GM19240 (cell line): ENCODE measurements around the gene STXBP6.

Experiments
- DNase-seq: peaks from one replicate; pipeline ENCODE4 v3.0.0; 2011; ENCODE audit warnings: low spot score; ENCODE audit not compliant: insufficient read length

The STXBP6 gene

GRCh38 chr14:24915958-24916595 is 133.9 kb downstream of the STXBP6 start:
- no peak for DNase-seq

GRCh38 chr14:24915403-24915921 is 134.5 kb downstream of the STXBP6 start:
- no peak for DNase-seq

GRCh38 chr14:24913746-24914145 is 136.2 kb downstream of the STXBP6 start:
- DNase-seq, result no peak

GRCh38 chr14:24913021-24913420 is 136.9 kb downstream of the STXBP6 start:
- DNase-seq, result no peak

- DNase-seq, result no peak
Observed at GRCh38 chr14:24911324-24912109, 138.4 kb downstream of the STXBP6 start.

- DNase-seq, result no peak
Observed at GRCh38 chr14:24910408-24910986, 139.4 kb downstream of the STXBP6 start.

GRCh38 chr14:24909523-24910302 is 140.2 kb downstream of the STXBP6 start:
- DNase-seq, result no peak

- DNase-seq, result no peak
Observed at GRCh38 chr14:24908592-24909236, 141.2 kb downstream of the STXBP6 start.

- DNase-seq, result no peak
Observed at GRCh38 chr14:24904533-24904932, 145.4 kb downstream of the STXBP6 start.

GRCh38 chr14:24903337-24903736 is 146.6 kb downstream of the STXBP6 start:
- DNase-seq, result no peak

GRCh38 chr14:24900269-24901100 is 149.5 kb downstream of the STXBP6 start:
- no peak for DNase-seq

GRCh38 chr14:24897793-24898192 is 152.2 kb downstream of the STXBP6 start:
- DNase-seq, result no peak

GRCh38 chr14:24895622-24896021 is 154.3 kb downstream of the STXBP6 start:
- DNase-seq, result no peak

- no peak for DNase-seq
Observed at GRCh38 chr14:24895243-24895583, 154.7 kb downstream of the STXBP6 start.

GRCh38 chr14:24894583-24895242 is 155.2 kb downstream of the STXBP6 start:
- no peak for DNase-seq

GRCh38 chr14:24892497-24893051 is 157.4 kb downstream of the STXBP6 start:
- no peak for DNase-seq

GRCh38 chr14:24891987-24892496 is 157.9 kb downstream of the STXBP6 start:
- no peak for DNase-seq

GRCh38 chr14:24890716-24891115 is 159.2 kb downstream of the STXBP6 start:
- no peak for DNase-seq

- no peak for DNase-seq
Observed at GRCh38 chr14:24889843-24890242, 160.1 kb downstream of the STXBP6 start.
